GM19240 (cell line): ENCODE data around the gene OR2M3.
"Not testable (repeated sequence)": the region's sequence is repeated elsewhere in the genome, so short reads cannot be mapped to it uniquely, and the experiment has no call there.

Experiments used
- DNase-seq: peaks from one replicate; pipeline ENCODE4 v3.0.0; 2011; ENCODE audit warnings: low spot score; ENCODE audit not compliant: insufficient read length

The OR2M3 gene

GRCh38 chr1:248196965-248197364 lies at the start of gene OR2M3:
OR2M3 (plus strand) TSS chr1:248197265; CDS start chr1:248203068, 5,803 bp downstream.
- no peak for DNase-seq

- DNase-seq = no peak
Measured at GRCh38 chr1:248152056-248152827, 44.8 kb upstream of the OR2M3 start.

GRCh38 chr1:248155927-248156326 lies 41.1 kb upstream of the OR2M3 start:
- DNase-seq = no peak

- no peak for DNase-seq
Measured at GRCh38 chr1:248158758-248159157, 38.3 kb upstream of the OR2M3 start.

- no peak for DNase-seq
Measured at GRCh38 chr1:248164031-248164430, 33.0 kb upstream of the OR2M3 start.

- DNase-seq = no peak
Measured at GRCh38 chr1:248165186-248165585, 31.9 kb upstream of the OR2M3 start.

- DNase-seq = no peak
Measured at GRCh38 chr1:248174521-248174920, 22.5 kb upstream of the OR2M3 start, which contains the start of gene OR2M2. OR2M2 (plus strand) TSS chr1:248174821; CDS start chr1:248179986, 5,165 bp downstream.

GRCh38 chr1:248183996-248184395 lies 13.1 kb upstream of the OR2M3 start:
- DNase-seq = no peak

- DNase-seq = no peak
Measured at GRCh38 chr1:248187363-248187762, 9.7 kb upstream of the OR2M3 start.

- DNase-seq = no peak
Measured at GRCh38 chr1:248189026-248189425, 8.0 kb upstream of the OR2M3 start.

GRCh38 chr1:248194117-248194516 lies 2.9 kb upstream of the OR2M3 start:
- no peak for DNase-seq

GRCh38 chr1:248215880-248216279 lies 18.8 kb downstream of the OR2M3 start:
- DNase-seq = no peak

- DNase-seq = no peak
Measured at GRCh38 chr1:248225537-248225936, 28.5 kb downstream of the OR2M3 start.

- DNase-seq = no peak
Measured at GRCh38 chr1:248229360-248229908, 32.4 kb downstream of the OR2M3 start.

GRCh38 chr1:248231117-248231516 lies 34.1 kb downstream of the OR2M3 start, which contains the start of gene OR2M4:
OR2M4 (plus strand) TSS chr1:248231417; CDS start chr1:248238929, 7,512 bp downstream.
- DNase-seq = no peak

- DNase-seq = no peak
Measured at GRCh38 chr1:248239478-248239877, 42.4 kb downstream of the OR2M3 start.

- DNase-seq = peak; percentile 45
Measured at GRCh38 chr1:248243204-248243603, 46.1 kb downstream of the OR2M3 start.

- DNase-seq = not testable (repeated sequence)
Measured at GRCh38 chr1:248259309-248259708, 62.2 kb downstream of the OR2M3 start.
